HCT116 (cell line): ENCODE results near the gene CDC42SE1.

ENCODE experiments used
- CTCF ChIP-seq, 3 experiments: fragments of 200-600 bp in 1 of 3; sonication (generic) in 1 of 3; IDR thresholded peaks in 2 of 3; conservative IDR thresholded peaks in 1 of 3; 2 replicates each; pipeline ENCODE4 v1.5.1; 2012 to 2017; ENCODE audit warnings: low read depth in 2 of 3, low read length in 2 of 3, antibody characterized with exemption in 1 of 3, borderline replicate concordance in 1 of 3, control low read depth in 1 of 3, mild to moderate bottlenecking in 1 of 3, mixed read lengths in 1 of 3, mixed run types in 1 of 3, moderate library complexity in 1 of 3; ENCODE audit not compliant: insufficient read depth in 1 of 3
- EGR1 ChIP-seq: IDR thresholded peaks from 2 replicates; pipeline ENCODE4 v1.6.1; 2012; ENCODE audit warnings: low read depth
- EZH2 ChIP-seq: fragments of 200-600 bp; sonication (generic); IDR thresholded peaks from 2 replicates; pipeline ENCODE4 v1.6.1; 2017; ENCODE audit warnings: antibody characterized with exemption, mixed run types
- MAX ChIP-seq: IDR thresholded peaks from 2 replicates; pipeline ENCODE4 v1.6.1; 2012
- POLR2A ChIP-seq: IDR thresholded peaks from 2 replicates; pipeline ENCODE4 v1.7.0; 2011; ENCODE audit warnings: borderline replicate concordance; ENCODE audit not compliant: insufficient read depth, insufficient read length; ENCODE audit errors: extremely low read depth
- SIN3A ChIP-seq: IDR thresholded peaks from 2 replicates; pipeline ENCODE4 v1.6.1; 2012; ENCODE audit warnings: low read depth
- ZBTB33 ChIP-seq: IDR thresholded peaks from 2 replicates; pipeline ENCODE4 v1.6.1; 2011; ENCODE audit warnings: mild to moderate bottlenecking, low read length, moderate library complexity; ENCODE audit not compliant: insufficient replicate concordance; ENCODE audit errors: extremely low read depth

- TF ChIP-seq CTCF (IDR thresholded peaks at IDR 0.05 in 2 of 3, conservative IDR thresholded peaks at IDR 0.05 in 1 of 3; ENCODE audit: borderline replicate concordance in 1 of 3, insufficient read depth in 1 of 3, low read depth in 2 of 3, low read length in 2 of 3) (no peak), MAX (no peak), EGR1 (no peak), EZH2 (no peak), POLR2A (no peak), SIN3A (no peak), ZBTB33 (no peak)
These were observed 1.4 kb upstream of the CDC42SE1 start for GRCh38 chr1:151060657-151061421.
